Nucleus accumbens (tissue), 56 donors: ENCODE measurements around the gene NRF1.
"Not testable (repeated sequence)": the region's sequence is repeated elsewhere in the genome, so short reads cannot be mapped to it uniquely, and the experiment has no call there.

Experiments
- DNase-seq, 56 donors: peaks; one replicate each; lab custom pipeline; 2025; lab: John Stamatoyannopoulos, UW

NRF1 gene

GRCh38 chr7:129643550-129644170 is 32.1 kb downstream of the NRF1 start:
- DNase-seq, result peak in 1 of 56 donors; percentile 6

DNA sequence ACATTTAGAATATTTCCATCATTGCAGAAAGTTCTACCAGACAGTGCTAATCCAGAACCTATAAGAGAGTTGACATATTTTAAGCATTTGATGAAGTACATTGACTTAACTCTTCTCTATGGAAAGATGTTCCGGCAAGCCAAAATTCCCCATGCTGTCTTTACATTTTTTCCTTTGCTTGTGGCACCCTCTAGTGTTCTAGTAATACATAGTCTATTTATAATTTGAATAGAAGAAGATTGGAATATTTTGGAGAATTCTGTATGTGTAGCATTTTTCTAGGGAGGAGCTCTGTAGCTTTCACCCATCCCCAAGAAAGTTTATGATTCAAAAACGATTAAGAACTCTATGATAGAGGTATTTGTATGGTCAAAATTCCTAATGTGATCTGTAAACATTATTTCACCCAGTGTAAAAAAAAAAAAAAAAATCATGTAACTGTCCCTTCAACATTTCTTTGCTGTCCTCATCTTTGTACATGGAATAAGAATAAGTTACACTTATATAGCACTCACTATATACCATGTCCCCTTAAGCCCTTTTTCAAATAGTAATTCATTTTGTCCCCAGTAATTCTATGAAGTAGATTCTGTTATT is 33.2 kb downstream of the NRF1 start:
- peak in 1 of 56 donors; percentile 15 for DNase-seq

DNA sequence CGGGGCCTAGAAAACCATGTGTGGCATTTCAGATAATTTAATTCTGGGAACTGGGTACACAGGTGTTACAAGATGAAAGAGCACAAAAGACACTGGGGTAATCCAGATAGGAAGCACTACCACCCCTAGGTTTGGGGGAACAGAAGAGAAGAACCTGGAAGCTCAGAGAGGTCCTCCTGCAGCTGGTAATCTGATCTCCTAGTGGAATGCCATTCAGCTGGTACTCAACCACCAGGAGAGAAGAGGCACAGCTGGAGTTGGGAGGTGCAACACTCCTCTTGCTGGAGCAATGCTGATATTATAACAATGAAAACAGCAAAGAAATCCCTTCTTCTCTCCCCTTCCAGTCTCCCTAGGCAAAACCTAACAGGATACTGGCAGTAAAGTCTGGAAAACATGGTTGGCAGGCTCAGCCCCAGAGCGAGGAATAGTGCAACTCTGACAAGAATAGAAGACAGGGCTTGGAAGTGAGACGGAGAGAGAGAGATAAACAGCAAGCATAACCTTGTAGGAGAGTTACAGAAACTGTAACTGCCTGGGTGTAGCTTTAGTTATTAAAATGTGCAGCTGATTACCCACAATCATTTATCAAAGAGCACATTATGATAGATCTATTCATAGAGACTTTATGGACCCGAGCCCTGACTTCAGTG is 35.0 kb downstream of the NRF1 start:
- DNase-seq, result no peak

DNA sequence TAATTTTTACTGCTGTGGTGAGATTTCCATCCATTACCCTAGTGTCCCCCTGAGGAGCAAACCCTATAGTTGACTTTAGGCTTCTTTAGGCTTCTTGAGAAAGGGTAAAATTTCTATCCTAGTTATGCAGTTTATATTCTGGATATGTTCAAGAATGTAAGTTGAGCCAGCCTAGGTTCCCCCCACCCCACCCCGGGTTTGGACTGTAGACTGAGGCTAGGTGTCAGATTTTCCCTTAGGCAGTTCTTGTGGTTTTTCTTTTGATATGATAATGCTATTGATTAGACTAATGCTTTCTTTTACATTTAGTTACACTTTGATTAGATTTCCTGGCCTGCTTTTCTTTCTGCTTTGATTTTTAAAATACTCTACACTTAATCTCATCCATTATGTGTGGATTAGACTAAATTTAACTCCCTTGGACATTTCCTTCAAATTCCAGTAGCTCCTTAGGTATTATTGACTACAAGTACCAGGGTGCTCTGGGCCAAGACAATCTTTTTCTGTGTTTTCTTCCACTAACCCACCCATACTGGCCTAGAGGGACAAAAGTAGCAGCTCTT is 37.7 kb downstream of the NRF1 start:
- no peak for DNase-seq

- DNase-seq, result no peak
These were observed 38.7 kb downstream of the NRF1 start for GRCh38 chr7:129650056-129650758.

GRCh38 chr7:129652914-129653313 is 41.4 kb downstream of the NRF1 start:
- DNase-seq, result no peak

DNA sequence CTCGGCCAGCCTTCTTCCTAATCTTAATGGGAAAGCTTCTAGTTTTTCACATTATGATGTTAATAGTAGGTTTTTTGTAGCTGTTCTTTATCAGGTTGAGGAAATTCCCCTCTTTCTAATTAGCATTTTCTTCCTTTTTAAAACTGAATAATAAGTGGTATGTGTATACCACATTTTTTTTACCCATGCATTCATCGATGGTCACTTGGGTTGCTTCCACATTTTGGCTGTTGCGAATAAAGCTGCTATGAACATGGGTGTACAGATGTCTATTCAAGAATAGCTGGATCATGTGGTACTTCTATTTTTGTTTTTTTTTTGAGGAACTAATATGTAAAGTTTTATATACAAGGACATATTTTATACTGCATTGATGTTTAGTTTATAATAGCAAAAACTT is 44.3 kb downstream of the NRF1 start:
- DNase-seq, result no peak

- DNase-seq, result peak in 17 of 56 donors; percentile 8 to 66 (median 25)
These were observed 45.8 kb downstream of the NRF1 start for GRCh38 chr7:129657363-129657762.

GRCh38 chr7:129659907-129660306 is 48.4 kb downstream of the NRF1 start:
- DNase-seq, result not testable (repeated sequence)

DNA sequence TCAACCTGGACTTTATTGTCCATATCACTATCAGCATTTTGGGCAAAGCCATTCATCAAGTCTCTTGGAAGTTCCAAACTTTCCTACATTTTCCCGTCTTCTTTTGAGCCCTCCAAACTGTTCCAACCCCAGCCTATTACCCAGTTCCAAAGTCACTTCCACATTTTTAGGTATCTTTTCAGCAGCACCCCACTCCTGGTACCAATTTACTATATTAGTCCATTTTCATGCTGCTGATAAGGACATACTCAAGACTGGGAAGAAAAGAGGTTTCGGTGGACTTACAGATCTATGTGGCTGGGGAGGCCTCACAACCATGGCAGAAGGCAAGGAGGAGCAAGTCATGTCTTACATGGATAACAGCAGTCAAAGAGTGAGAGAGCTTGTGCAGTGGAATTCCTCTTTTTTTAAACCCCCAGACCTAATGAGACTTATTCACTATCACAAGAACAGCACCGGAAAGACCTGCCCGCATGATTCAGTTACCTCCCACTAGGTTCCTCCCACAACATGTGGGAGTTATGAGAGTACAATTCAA is 50.2 kb downstream of the NRF1 start:
- DNase-seq, result no peak

DNA sequence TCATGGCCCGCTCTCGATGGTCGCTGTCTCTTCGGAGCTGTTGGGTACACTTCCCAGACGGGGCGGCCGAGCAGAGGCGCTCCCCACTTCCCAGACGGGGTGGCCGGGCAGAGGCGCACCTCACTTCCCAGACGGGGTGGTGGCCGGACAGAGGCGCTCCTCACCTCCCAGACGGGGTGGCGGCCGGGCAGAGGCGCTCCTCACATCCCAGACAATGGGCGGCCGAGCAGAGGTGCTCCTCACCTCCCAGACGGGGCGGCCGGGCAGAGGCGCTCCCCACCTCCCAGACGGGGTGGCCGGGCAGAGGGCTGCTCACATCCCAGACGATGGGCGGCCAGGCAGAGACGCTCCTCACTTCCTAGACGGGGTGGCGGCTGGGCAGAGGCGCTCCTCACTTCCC is 51.7 kb downstream of the NRF1 start:
- DNase-seq, result not testable (repeated sequence)

DNA sequence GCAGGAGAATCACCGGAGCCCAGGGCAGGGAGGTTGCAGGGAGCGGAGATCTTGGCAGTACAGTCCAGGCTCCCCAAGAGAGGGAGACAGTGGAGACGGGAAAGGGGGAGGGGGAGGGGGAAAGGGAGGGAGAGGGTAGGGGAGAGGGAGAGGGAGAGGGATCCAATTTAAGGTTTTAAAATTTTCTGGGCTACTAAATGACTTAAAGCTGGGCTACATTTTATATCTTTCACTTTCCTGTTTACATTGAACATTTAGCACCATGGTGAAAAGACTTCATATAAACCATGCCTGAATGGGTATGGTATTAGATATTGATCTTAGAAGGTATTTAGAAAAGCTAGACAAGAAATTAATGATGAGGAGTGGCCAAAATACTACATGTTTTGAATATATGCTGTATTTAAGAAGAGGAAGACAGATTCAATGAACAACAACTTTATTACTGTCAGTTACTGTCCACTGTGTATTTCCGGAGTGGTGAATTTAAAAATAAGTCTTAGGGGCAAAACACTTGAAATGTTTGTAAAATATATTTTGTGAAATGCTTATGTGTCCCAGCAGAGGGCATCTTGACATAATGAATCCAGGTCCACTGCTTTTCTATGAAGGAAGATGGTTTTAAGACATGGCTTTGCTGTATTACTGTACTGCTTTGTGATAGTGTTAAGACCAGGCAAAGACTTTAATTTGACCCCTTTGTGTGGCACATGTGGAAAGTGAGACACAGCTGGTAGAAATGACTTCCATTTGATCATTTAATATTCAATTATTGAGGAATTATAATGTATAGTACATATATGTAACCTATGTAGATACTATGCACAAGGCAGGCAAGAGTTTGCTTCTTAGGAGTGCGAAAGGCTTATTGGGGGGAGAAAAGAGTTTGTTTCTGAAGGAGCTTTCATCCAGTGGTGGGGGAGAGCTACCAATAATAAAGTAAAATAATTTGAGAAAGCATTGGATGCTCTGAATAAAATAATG is 52.8 kb downstream of the NRF1 start:
- no peak for DNase-seq

- DNase-seq, result no peak
These were observed 53.5 kb downstream of the NRF1 start for GRCh38 chr7:129665013-129665401.

GRCh38 chr7:129667116-129667515 is 55.6 kb downstream of the NRF1 start:
- no peak for DNase-seq

DNA sequence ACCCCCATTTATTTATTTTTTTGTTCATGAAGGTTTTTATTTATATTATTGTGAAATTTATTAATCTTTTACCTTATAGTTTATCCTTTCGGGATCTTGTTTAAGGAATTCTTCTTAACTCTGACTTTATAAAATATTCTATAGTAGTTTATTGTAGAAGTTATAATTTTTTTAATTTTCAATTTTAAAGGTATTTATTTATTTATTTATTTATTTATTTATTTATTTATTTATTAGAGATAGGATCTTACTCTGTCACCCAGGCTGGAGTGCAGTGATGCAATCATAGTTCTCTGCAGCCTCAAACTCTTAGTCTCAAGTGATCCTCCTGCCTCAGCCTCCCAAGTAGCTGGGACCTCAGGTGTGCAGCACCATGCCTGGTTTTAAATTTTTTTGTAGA is 56.0 kb downstream of the NRF1 start:
- DNase-seq, result no peak

DNA sequence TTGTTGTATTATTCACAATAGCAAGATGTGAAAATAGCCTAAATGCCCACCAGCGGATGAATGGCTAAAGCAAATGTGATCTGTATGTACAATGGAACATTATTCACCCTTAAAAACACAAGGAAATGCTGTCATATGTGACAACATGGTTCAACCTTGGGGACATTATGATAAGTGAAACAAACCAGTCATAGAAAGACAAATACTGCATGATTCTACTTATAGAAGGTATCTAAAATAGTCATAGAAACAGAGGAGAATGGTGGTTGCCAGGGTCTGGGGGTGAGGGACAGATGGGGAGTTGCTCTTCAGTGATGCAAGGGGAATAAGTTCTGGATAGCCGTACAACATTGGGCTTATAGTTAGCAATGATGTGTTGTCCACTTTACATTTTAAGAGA is 58.4 kb downstream of the NRF1 start:
- DNase-seq, result no peak

DNA sequence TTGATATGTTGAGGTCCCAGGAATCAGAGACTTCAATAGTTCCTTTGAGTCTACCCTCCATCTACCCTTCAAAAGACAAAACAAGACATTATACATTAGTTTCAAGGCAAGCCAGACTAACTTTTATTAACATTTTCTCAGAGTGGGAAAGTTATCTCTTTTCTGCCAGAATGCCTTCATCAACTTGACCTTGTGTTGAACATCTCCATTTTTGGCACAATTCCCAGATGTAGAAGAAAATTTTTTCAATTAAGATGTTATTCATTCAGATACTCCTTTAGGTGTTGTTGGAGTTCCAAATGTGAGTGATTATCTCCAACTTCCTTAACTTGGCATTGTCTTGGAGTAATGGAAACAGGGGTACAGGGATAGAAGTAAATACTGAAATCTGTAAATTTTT is 59.1 kb downstream of the NRF1 start:
- no peak for DNase-seq

GRCh38 chr7:129671266-129671665 is 59.7 kb downstream of the NRF1 start:
- no peak for DNase-seq

DNA sequence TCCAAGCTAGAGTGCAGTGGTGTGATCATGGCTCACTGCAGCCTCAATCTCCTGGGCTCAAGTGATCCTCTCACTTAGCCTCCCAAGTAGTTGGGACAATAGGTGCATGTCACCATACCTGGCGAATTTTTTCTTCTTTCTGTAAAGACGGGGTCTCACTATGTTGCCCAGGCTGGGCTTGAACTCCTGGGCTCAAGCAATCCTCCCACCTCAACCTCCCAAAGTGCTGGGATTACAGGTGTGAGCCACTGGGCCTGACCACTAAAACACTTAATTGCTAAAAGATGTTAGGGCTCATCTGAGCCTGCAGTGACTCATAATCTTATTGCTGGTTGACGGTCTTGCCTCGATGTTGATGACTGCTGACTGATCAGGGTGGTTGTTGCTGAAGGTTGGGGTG is 63.0 kb downstream of the NRF1 start:
- not testable (repeated sequence) for DNase-seq

DNA sequence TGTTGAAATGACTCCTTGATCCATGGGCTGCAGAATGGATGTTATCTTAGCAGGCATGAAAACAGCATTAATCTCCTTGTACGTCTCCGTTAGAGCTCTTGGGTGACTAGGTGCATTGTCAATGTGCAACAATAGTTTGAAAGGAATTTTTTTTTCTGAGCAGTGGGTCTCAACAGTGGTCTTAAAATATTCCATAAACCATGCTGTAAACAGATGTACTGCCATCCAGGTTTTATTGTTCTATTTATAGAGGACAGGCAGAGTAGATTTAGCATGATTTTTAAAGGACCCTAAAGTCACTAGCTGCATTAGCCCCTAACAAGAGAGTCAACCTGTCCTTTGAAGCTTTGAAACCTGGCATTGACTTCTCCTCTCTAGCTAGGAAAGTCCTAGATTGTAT is 64.0 kb downstream of the NRF1 start:
- DNase-seq, result no peak
